ENCODE measurements around the gene RASA3.

RASA3 gene

GRCh38 chr13:114096811-114097211 lies 35.6 kb downstream of the RASA3 start:
- H3K4me3 ChIP-seq (ENCODE audit: low read length) = no peak overlapping the region
- DNase-seq (ENCODE audit: low read depth, low spot score) = no peak

GRCh38 chr13:114096031-114096485 lies 36.4 kb downstream of the RASA3 start:
- no peak overlapping the region for H3K4me3 ChIP-seq (ENCODE audit: low read length)
- DNase-seq (ENCODE audit: low read depth, low spot score) = no peak

GRCh38 chr13:114095486-114095885 lies 36.9 kb downstream of the RASA3 start:
- no peak for DNase-seq (ENCODE audit: low read depth, low spot score)
- H3K4me3 ChIP-seq (ENCODE audit: low read length) = no peak overlapping the region

DNA sequence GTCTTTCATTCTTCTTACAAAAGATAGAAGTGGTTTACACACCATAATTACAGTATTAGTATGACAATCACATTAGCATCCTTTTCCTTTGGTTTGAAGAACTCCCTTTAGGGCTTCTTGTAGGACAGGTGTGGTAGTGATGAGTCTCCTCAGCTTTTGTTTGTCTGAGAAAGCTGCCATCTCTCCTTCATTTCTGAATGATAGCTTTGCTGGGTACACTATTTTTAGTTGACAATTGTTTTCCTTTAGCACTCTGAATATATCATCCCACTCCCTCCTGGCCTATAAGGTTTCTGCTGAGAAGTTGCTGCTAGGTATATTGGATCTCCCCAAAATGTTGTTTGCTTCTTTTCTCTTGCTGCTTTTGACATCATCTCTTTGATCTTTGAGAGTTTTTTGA lies 39.3 kb downstream of the RASA3 start:
- no peak for DNase-seq (ENCODE audit: low read depth, low spot score)

DNA sequence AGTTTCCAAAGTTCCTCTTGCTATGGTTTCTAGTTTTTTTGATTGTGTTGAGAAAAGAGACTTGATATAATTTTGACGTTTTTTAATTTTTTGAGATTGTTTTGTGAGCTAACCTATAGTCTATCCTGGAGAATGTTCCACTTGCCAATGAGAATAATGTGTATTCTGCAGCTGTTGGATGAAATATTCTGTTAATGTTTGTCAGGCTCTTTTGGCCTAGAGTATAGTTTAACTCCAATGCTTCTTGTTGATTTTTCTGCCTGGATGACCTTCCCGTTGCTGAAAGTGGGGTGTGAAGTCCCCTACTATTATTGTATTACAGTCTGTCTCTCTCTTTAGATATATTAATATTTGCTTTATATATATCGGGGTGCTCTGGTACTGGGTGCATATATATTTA lies 40.0 kb downstream of the RASA3 start:
- H3K4me3 ChIP-seq (ENCODE audit: low read length) = no peak overlapping the region

More for the DNA sequence above, 39.3 kb downstream of the RASA3 start:
- H3K4me3 ChIP-seq (ENCODE audit: low read length) = no peak overlapping the region

DNA sequence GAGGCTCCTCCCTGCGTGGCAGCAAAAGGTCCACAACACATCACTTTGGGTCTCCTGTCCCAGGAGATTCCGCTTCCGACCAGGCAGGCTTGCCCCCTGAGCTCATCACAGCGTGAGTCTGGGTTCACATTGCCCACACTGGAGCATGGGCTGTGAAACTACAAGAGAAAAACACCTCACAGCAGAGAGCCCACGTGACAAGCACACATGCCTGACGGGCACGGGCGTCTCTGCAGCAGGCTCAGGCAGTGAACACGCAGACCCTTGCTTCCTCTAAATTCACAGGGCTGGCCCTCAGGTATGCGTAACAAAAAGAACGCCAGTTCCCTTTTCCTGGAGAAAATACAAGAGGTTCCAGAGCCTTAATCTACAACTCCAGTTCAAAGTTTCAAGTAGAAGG lies 41.9 kb downstream of the RASA3 start:
- no peak overlapping the region for H3K4me3 ChIP-seq (ENCODE audit: low read length)
- no peak for DNase-seq (ENCODE audit: low read depth, low spot score)

More for the DNA sequence above, 40.0 kb downstream of the RASA3 start:
- DNase-seq (ENCODE audit: low read depth, low spot score) = no peak

GRCh38 chr13:114089751-114090400 lies 42.5 kb downstream of the RASA3 start:
- H3K4me3 ChIP-seq (ENCODE audit: low read length) = no peak overlapping the region
- no peak for DNase-seq (ENCODE audit: low read depth, low spot score)

GRCh38 chr13:114089341-114089740 lies 43.1 kb downstream of the RASA3 start:
- H3K4me3 ChIP-seq (ENCODE audit: low read length) = no peak overlapping the region
- DNase-seq (ENCODE audit: low read depth, low spot score) = no peak

GRCh38 chr13:114088863-114089262 lies 43.6 kb downstream of the RASA3 start:
- no peak overlapping the region for H3K4me3 ChIP-seq (ENCODE audit: low read length)
- no peak for DNase-seq (ENCODE audit: low read depth, low spot score)

- no peak for DNase-seq (ENCODE audit: low read depth, low spot score)
- H3K4me3 ChIP-seq (ENCODE audit: low read length) = no peak overlapping the region
These were observed 44.2 kb downstream of the RASA3 start for GRCh38 chr13:114088234-114088633.

GRCh38 chr13:114087430-114087829 lies 45.0 kb downstream of the RASA3 start:
- DNase-seq (ENCODE audit: low read depth, low spot score) = no peak
- H3K4me3 ChIP-seq (ENCODE audit: low read length) = no peak overlapping the region

DNA sequence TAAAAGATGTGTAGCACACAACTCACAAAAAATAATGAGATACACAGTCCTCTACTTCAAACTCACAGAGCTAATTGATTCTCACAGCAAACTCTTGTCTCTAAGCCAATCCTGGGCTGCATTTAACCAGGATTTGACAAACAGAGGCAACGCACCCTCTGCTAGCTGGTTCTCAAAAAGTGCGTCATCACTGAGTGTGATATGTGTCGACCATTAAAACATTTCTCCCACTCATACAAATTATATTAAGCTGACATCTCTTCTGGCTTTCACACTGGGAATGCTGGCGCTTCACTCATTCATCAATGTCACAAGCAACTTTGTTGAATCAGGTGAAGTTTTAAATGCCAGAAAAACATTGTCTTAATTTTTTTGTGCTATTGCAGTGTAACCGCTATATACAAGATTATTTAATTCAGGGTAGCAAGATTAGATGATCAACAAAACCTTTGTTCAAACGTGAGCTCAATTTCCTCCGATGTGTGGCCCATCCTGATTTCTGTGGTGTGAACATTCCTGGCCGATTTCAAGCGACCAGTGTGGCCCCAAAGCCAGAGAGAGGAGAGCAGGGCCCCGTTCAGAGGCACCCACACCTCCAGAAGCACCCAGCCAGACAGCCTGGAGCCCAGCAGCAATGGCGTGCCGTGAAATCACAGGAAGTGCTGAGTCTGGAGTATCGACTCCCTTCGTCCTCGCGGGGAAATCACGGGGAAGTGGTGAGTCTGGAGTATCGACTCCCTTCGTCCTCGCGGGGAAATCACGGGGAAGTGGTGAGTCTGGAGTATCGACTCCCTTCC lies 49.4 kb downstream of the RASA3 start:
- H3K4me3 ChIP-seq (ENCODE audit: low read length) = no peak overlapping the region
- DNase-seq (ENCODE audit: low read depth, low spot score) = no peak

DNA sequence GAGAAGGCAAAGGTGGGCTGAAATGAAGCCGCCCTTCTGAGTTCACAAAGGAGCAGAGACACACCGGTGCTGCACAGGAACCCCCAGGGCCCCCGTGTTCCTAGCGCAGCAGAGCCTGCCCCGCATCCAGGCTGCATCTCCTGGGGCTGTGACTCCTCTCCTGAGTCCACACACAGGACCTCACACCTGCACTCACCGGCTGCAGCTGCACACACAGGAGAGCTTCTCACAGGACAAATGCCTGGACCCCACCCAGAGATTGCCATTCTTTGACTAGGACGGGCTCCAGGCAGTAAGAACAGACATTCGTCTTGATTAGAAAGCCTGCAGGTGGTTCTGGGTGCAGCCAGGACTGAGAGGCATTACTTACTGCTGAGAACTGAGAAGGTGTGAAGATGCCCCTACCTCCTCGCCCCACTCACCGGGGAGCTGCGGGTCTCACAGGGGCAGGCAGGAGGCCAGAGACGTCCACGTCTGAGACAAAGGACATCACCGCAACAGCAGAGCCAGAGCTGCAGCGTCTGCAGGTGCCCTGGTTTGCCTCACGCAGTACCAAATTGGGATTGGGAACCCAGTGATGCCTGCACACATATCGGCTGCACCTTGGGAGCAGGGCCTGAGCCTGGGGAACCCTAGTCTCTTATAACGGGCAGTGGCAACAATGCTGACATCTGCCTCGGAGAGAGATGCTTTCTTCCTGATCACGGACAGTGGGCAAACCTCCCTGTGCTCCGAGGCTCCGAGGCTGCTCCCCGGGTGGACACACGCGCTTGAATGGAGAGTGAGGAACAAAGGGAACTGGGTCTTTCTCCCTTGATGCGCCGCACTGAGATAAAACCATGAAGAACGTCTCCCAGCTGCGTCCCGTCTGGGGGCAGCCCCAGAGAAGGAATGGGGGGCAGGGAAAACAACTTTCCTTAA lies 50.4 kb downstream of the RASA3 start:
- no peak for DNase-seq (ENCODE audit: low read depth, low spot score)
- H3K4me3 ChIP-seq (ENCODE audit: low read length) = no peak overlapping the region

- no peak for DNase-seq (ENCODE audit: low read depth, low spot score)
- no peak overlapping the region for H3K4me3 ChIP-seq (ENCODE audit: low read length)
These were observed 51.5 kb downstream of the RASA3 start for GRCh38 chr13:114080739-114081561.

- DNase-seq (ENCODE audit: low read depth, low spot score) = no peak
- H3K4me3 ChIP-seq (ENCODE audit: low read length) = no peak overlapping the region
These were observed 52.6 kb downstream of the RASA3 start for GRCh38 chr13:114079601-114080536.

DNA sequence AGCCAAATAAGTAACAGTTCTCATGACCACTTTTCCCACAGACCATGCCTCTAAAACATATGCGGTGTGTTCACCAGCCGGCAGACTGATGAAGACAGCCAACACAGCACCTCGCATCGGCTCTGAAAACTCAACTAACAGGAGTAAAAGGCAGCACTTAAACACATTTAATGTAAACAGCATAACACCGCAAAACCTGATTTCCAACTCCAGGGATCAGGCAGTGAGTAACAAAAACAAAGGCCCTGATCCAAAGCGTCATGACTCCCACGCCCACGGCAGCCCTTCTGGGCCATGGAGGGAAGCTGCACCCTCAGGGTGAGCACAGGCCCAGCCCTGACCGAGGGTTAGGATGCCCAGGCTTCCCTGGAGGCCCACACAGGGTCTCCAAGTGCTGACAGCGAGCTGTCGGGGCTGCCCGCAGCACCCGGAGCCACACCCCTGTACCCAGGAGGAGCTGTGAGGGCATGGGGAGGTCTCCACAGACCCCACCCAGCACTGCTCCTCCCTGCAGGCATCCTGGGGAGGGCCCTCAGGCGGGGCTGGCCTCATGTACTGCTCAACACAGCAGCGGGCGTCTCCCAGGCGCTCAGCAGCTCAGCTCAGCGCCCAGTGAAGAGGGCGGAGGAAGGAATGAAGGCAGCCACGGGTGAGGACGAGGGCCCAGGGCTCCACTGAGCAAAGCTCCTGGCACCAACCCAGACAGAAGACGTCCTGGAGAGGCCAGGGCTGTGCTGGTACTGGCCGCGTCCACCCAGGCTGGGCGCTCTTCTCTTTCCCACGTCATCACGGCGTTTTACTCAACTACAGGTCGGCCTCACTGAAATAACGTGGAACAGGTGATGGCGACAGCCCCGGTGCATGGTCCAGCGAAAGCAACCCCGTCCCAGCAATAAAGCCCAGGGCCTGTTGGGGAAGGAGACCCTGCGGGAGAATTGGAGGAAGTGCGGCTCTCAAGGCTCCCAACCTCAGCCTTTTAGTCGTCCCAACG lies 53.7 kb downstream of the RASA3 start:
- H3K4me3 ChIP-seq (ENCODE audit: low read length) = no peak overlapping the region
- no peak for DNase-seq (ENCODE audit: low read depth, low spot score)

- no peak for DNase-seq (ENCODE audit: low read depth, low spot score)
- no peak overlapping the region for H3K4me3 ChIP-seq (ENCODE audit: low read length)
These were observed 54.5 kb downstream of the RASA3 start for GRCh38 chr13:114077933-114078325.

Data from Jurkat, Clone E6-1 (cell line).